NT2/D1 (cell line): ENCODE results near the gene HMX2.

Experiments used
- DNase-seq: peaks from one replicate; pipeline ENCODE4 v3.0.0-alpha.2; 2011; ENCODE audit warnings: low read depth, low spot score
- H3K27me3 ChIP-seq: 2 replicates; pipeline ENCODE4 v1.6.0; 2011; ENCODE audit warnings: mild to moderate bottlenecking; ENCODE audit not compliant: insufficient read length, insufficient read depth
- H3K36me3 ChIP-seq: 2 replicates; pipeline ENCODE4 v1.6.1; 2011; ENCODE audit warnings: mild to moderate bottlenecking, low read length, mixed read lengths; ENCODE audit not compliant: insufficient read depth, insufficient read length
- H3K4me1 ChIP-seq: 2 replicates; pipeline ENCODE4 v1.5.1; 2011; ENCODE audit not compliant: insufficient read depth, insufficient read length
- H3K4me3 ChIP-seq: 2 replicates; pipeline ENCODE4 v1.5.1; 2011; ENCODE audit warnings: low read depth; ENCODE audit not compliant: insufficient read length
- H3K9ac ChIP-seq: 2 replicates; pipeline ENCODE4 v1.6.0; 2011; ENCODE audit warnings: low read depth; ENCODE audit not compliant: insufficient read length
- H3K9me3 ChIP-seq: 2 replicates; pipeline ENCODE4 v1.5.1; 2011; ENCODE audit warnings: mild to moderate bottlenecking, low read length; ENCODE audit not compliant: insufficient read depth
- SUZ12 ChIP-seq: IDR thresholded peaks from 2 replicates; pipeline ENCODE4 v1.6.1; 2011; ENCODE audit not compliant: insufficient read length, insufficient read depth; ENCODE audit errors: extremely low read depth
- YY1 ChIP-seq: IDR thresholded peaks from 2 replicates; pipeline ENCODE4 v1.6.1; 2011; ENCODE audit not compliant: insufficient read length, insufficient read depth
- ZNF274 ChIP-seq: IDR thresholded peaks from 2 replicates; pipeline ENCODE4 v1.6.1; 2011; ENCODE audit warnings: mild to moderate bottlenecking, low read depth, low read length

Gene HMX2

DNA sequence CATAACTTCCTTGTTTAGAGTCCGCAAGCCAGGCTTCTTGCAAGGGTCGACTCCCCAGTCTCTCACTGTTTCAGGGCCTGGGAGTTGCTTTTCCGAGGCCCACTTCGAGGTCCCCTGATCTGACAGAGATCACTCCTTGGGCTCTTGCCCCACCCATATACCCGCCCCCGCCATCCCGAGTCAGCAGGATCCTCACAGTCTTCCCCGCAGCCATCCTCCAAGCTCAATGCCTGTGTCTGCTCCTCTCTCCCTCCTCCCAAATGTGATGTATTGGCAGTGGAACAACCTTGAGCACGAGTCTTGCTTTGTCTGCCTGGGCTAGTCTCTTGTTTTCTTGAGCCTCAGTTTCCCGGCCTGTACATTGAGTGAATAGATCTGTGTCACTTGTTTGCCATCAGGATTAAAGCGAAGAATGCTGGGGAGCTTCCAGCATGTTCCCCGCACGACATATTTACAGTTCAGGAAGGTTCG is 2.4 kb upstream of the HMX2 start:
- H3K4me3 ChIP-seq = no peak overlapping the region
- H3K27me3 ChIP-seq = peaks cover 100% of the 10 kb centered on the region
- H3K9me3 ChIP-seq = no peaks in the 10 kb centered on the region
- DNase-seq = no peak
- no peaks in the 10 kb centered on the region for H3K36me3 ChIP-seq
- H3K9ac ChIP-seq = no peak overlapping the region
- TF ChIP-seq ZNF274 (no peak), YY1 (no peak), SUZ12 (peak; percentile 83)
- peaks cover 12% of the 10 kb centered on the region for H3K4me1 ChIP-seq

GRCh38 chr10:123146013-123146893 is 1.7 kb upstream of the HMX2 start:
- no peak for DNase-seq
- no peak overlapping the region for H3K9ac ChIP-seq
- peaks cover 100% of the 10 kb centered on the region for H3K27me3 ChIP-seq
- no peak overlapping the region for H3K4me3 ChIP-seq
- TF ChIP-seq YY1 (no peak), SUZ12 (peak; percentile 41)
- H3K36me3 ChIP-seq = no peaks in the 10 kb centered on the region
- H3K4me1 ChIP-seq = peaks cover 12% of the 10 kb centered on the region
- no peaks in the 10 kb centered on the region for H3K9me3 ChIP-seq

DNA sequence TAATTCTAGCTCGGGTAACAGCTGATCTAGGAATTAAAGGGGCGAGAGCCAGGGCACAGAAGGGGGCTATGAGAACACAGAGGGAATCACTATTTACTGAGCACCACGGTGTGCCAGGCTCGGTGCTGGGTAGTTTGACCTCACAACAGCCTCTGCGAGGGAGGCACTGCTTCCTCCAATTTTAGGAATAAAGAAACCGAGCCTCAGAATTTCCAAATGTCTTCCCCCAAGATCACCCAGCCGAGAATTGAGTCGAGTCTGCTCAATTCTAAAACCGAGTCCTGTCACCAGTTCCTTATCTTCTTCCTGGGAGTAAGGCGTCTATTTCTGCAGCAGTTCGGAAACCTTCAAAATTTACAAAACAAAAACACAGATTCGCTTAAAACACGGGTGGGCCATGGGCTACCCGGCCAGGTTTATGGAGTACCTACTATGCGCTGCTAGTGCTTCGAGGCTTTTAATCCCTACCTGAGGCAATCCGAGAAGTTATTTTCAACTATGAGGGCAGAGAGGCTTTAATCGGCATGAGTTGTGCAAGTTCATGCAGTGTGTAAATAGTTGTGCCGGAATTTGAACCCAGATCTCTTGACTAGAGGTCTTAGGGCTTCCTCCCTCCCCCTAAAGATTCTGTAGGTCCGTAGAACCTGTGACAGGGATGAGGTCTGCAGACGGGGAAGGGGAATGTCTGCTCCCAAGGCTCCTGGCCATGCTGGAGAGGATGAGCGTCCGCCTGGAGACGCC is 872 bp upstream of the HMX2 start:
- H3K4me3 ChIP-seq = no peak overlapping the region
- TF ChIP-seq YY1 (no peak), ZNF274 (no peak), SUZ12 (no peak)
- H3K36me3 ChIP-seq = no peaks in the 10 kb centered on the region
- H3K9me3 ChIP-seq = no peaks in the 10 kb centered on the region
- H3K9ac ChIP-seq = no peak overlapping the region
- H3K4me1 ChIP-seq = peaks cover 12% of the 10 kb centered on the region
- H3K27me3 ChIP-seq = peaks cover 100% of the 10 kb centered on the region
- DNase-seq = no peak

DNA sequence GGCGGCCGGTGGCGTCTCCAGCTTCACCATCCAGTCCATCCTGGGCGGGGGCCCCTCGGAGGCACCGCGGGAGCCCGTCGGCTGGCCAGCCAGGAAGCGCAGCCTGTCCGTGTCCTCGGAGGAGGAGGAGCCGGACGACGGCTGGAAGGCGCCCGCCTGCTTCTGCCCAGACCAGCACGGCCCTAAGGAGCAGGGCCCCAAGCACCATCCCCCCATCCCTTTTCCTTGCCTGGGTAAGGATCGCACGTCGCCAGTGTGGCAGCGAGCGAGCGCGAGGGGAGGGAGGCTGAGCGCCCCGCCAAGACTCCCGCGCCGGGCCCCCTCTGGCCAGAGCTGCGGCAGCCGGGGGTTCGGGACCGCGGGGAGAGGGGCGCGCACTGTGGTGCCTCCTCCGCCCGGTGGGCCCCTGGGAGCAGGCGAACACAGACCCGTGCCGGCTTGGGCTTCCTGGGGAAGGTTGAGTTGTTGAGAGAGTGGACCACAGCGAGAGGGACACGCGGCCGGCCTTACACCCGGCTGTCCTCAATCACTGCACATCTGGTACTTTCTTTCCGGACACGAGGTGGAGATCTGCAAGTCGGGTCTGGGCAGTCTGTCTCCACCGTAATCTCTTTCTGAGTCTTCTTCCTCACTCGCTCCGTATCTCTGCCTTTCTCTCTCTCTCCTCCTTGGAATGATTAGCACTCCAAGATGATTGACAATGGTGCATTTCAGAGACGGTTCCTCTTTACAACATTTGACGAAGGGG is 652 bp downstream of the HMX2 start:
- Histone ChIP-seq H3K36me3 (no peaks in the 10 kb centered on the region), H3K9me3 (no peaks in the 10 kb centered on the region), H3K9ac (no peak overlapping the region), H3K27me3 (peaks cover 100% of the 10 kb centered on the region), H3K4me3 (peak overlapping the region; percentile 15), H3K4me1 (peaks cover 12% of the 10 kb centered on the region)
- DNase-seq = no peak
- no peak for TF ChIP-seq YY1

DNA sequence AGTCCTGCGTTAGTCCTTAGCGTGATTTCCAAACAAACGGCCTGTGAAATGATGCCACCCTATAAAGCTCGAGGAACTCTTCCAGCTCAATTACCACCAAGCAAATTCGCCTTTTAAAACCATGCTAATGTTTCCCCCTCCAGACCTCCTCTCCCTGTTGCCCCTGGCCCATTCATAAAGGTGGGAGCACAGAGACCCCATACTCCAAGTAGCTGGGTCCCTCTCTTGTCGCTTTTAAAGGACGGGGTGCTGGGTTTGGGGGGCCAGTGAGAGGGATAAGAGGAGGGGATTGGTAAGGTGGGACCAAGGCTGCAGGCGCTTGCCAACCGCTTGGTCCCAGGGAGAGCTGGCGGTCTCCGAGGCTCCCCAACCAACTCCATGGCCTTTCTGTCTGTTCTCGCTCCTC is 1.2 kb downstream of the HMX2 start:
- DNase-seq = no peak
- Histone ChIP-seq H3K36me3 (no peaks in the 10 kb centered on the region), H3K9me3 (no peaks in the 10 kb centered on the region), H3K4me3 (peak overlapping the region; percentile 47), H3K27me3 (peaks cover 98% of the 10 kb centered on the region), H3K9ac (no peak overlapping the region), H3K4me1 (peaks cover 12% of the 10 kb centered on the region)
- TF ChIP-seq SUZ12 = no peak
- TF ChIP-seq ZNF274 = no peak
- no peak for TF ChIP-seq YY1

DNA sequence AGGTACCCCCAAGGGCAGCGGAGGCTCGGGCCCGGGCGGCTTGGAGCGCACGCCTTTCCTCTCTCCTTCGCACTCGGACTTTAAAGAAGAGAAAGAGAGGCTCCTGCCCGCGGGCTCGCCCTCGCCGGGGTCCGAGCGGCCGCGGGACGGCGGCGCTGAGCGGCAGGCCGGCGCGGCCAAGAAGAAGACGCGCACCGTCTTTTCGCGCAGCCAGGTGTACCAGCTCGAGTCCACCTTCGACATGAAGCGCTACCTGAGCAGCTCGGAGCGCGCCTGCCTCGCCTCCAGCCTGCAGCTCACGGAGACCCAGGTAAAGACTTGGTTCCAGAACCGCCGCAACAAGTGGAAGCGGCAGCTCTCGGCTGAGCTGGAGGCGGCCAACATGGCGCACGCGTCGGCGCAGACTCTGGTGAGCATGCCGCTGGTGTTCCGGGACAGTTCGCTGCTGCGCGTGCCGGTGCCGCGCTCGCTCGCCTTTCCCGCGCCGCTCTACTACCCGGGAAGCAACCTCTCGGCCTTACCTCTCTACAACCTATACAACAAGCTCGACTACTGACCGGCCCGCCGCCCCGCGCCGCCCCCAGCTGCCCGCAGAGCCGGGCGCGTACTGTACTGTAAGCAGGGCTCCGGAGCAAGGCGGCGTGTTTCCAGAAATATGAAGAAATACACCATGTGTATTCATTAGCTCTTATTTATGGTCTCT is 1.8 kb downstream of the HMX2 start:
- H3K9me3 ChIP-seq = no peaks in the 10 kb centered on the region
- H3K9ac ChIP-seq = peak overlapping the region; percentile 42
- TF ChIP-seq SUZ12 = peak; percentile 84
- TF ChIP-seq YY1 = peak; percentile 27
- no peak for TF ChIP-seq ZNF274
- peaks cover 12% of the 10 kb centered on the region for H3K4me1 ChIP-seq
- peaks cover 92% of the 10 kb centered on the region for H3K27me3 ChIP-seq
- H3K36me3 ChIP-seq = no peaks in the 10 kb centered on the region
- peak overlapping the region; percentile 47 for H3K4me3 ChIP-seq
- DNase-seq = no peak
